AG04450 (cell line): ENCODE measurements around the gene CHAC2. TPM values are rescaled to one million over a fixed set of nuclear protein-coding genes. Genes with fewer than 3 reads are reported as not detected.

ENCODE experiments used
- CTCF ChIA-PET: fragments of 300-600, 350-600 bp; formaldehyde crosslinking; extraction: SDS; loops from one replicate; lab custom pipeline; 2022; ENCODE audit warnings: antibody characterized with exemption, inconsistent platforms; lab: Charles Lee
- POLR2A ChIA-PET: fragments of 350-600 bp; formaldehyde crosslinking; extraction: SDS; loops from one replicate; lab custom pipeline; 2021; ENCODE audit warnings: antibody characterized with exemption, inconsistent platforms; lab: Yijun Ruan, JAX
- DNase-seq: peaks from one replicate; pipeline ENCODE4 v3.0.0-alpha.2; 2011; ENCODE audit warnings: low read depth, low spot score
- H3K27ac ChIP-seq: one replicate; pipeline ENCODE4 v1.5.1; 2012; ENCODE audit warnings: low read depth, low read length, control low read depth
- H3K27me3 ChIP-seq: one replicate; pipeline ENCODE4 v1.6.0; 2012; ENCODE audit warnings: low read length; ENCODE audit not compliant: control insufficient read depth, insufficient read depth
- H3K4me3 ChIP-seq: 2 replicates; pipeline ENCODE4 v1.5.1; 2011; ENCODE audit warnings: mild to moderate bottlenecking, low read depth, low read length, control low read depth
- H3K9me3 ChIP-seq: 2 replicates; pipeline ENCODE4 v1.5.1; 2012; ENCODE audit warnings: low read length; ENCODE audit not compliant: control insufficient read depth, insufficient read depth
- polyA plus RNA-seq: library from polyadenylated mRNA; depleted of rRNA; stranded (reverse); fragments of >200 nt; gene quantifications from 2 replicates; pipeline ENCODE4 v1.2.3, GENCODE V29; 2011
- TF ChIP-seq, protein P1 (sequence below): IDR thresholded peaks from 2 replicates; pipeline ENCODE4 v1.5.1; 2011; ENCODE audit warnings: low read depth, low read length, control low read depth, inconsistent platforms

The CHAC2 gene
- polyA plus RNA-seq, 1 experiment = 3.6 TPM

DNA sequence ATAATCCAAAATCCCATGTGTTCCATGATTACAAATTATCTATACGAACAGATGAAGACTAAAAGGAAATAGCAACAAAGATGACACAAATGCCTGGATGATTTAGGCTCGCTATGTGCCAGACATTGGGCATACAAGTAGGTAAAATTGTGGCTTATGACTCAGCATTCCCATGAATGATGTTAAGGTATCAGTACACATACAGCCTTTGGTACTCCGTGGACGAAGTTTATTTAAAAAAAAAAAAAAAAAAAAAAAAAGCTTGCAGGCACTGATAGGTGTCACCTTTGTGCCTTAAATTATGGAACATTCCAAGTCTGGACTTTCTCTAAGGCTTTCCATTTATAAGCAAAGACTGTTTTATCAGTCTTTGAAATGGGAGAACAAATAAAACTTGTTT, 2.7 kb downstream of the CHAC2 start:
- POLR2A ChIA-PET = no interaction called here
- DNase-seq = no peak
- TF ChIP-seq, protein P1, sequence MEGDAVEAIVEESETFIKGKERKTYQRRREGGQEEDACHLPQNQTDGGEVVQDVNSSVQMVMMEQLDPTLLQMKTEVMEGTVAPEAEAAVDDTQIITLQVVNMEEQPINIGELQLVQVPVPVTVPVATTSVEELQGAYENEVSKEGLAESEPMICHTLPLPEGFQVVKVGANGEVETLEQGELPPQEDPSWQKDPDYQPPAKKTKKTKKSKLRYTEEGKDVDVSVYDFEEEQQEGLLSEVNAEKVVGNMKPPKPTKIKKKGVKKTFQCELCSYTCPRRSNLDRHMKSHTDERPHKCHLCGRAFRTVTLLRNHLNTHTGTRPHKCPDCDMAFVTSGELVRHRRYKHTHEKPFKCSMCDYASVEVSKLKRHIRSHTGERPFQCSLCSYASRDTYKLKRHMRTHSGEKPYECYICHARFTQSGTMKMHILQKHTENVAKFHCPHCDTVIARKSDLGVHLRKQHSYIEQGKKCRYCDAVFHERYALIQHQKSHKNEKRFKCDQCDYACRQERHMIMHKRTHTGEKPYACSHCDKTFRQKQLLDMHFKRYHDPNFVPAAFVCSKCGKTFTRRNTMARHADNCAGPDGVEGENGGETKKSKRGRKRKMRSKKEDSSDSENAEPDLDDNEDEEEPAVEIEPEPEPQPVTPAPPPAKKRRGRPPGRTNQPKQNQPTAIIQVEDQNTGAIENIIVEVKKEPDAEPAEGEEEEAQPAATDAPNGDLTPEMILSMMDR = no peak

DNA sequence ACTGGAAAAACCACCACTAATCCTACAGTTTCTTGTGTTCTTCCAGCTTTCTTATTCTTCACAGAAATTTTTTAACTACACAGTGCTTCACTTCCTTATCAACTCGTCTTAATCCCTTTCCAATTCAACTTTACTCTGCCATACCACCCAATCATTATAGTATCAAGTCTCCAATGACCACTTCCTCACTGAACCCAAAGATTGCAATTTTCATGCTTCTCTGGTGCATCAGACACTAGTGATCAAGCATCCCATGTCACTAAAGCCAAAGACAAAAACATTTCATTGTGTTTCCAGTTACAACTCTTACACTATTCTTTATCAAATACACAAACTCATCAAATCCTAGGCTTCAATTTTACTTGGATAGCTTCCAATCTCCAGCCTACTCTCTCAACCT, 9.5 kb downstream of the CHAC2 start:
- no peak for DNase-seq
- Histone ChIP-seq H3K4me3 (no peak overlapping the region), H3K27me3 (no peaks in the 10 kb centered on the region), H3K27ac (no peak overlapping the region), H3K9me3 (no peaks in the 10 kb centered on the region)
- ChIA-PET POLR2A (interaction anchor here (1.2 kb wide), 1 partner anchor 9 kb away, joined by 4 read pairs; the partner anchor contains the start of gene CHAC2), CTCF (no interaction called here)
- TF ChIP-seq, protein P1 = no peak

More for the DNA sequence above, 2.7 kb downstream of the CHAC2 start:
- CTCF ChIA-PET = no interaction called here
- Histone ChIP-seq H3K27ac (no peak overlapping the region), H3K9me3 (no peaks in the 10 kb centered on the region), H3K4me3 (no peak overlapping the region), H3K27me3 (no peaks in the 10 kb centered on the region)

DNA sequence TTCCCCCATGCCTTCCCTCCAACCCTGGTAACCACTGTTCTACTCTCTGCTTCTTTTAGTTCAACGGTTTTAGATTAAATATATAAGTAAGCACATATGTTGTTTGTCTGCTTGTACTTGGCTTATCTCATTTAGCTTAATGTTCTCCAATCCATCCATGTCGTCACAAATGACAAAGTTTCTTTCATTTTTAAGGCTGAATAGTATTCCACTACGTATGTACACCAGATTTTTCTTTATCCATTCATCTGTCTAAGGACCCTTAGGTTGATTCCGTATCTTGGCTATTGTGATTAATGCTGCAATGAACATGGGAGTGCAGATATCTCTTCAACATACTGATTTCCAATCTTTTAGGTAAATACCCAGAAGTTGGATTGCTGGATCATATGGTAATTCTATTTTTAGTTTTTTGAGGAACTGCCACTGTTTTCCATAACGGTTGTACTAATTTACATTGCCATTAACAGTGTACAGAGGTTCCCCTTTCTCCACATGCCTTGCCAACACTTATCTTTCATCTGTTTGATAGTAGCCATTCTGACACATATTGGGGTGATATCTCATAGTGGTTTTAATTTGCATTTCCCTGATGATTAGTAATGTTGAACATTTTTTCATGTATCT, 11.0 kb downstream of the CHAC2 start:
- Histone ChIP-seq H3K27me3 (no peaks in the 10 kb centered on the region), H3K27ac (no peak overlapping the region), H3K9me3 (no peaks in the 10 kb centered on the region), H3K4me3 (no peak overlapping the region)
- TF ChIP-seq, protein P1 = no peak
- ChIA-PET CTCF (no interaction called here), POLR2A (no interaction called here)
- DNase-seq = no peak

DNA sequence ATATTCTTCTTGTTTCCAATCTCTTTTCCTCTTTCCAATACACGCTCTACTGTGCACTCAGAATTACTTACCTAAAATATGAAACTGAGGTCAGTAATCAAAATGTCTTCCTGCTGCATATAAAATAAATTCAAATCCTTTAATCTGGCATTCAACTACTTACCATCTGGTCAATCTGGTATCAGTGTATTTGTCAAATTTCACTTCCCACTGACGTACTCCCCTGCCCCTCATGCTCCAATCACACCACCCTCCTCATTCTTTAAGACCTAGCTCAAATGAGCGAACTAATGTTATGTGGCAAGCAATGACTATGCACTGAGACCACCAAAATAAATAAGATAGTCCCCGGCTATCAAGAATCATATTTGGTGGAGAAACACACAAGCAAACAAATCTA, 12.5 kb downstream of the CHAC2 start:
- ChIA-PET CTCF (no interaction called here), POLR2A (no interaction called here)
- DNase-seq = no peak
- TF ChIP-seq, protein P1 = no peak
- Histone ChIP-seq H3K4me3 (no peak overlapping the region), H3K27me3 (no peaks in the 10 kb centered on the region), H3K27ac (no peak overlapping the region), H3K9me3 (no peaks in the 10 kb centered on the region)

DNA sequence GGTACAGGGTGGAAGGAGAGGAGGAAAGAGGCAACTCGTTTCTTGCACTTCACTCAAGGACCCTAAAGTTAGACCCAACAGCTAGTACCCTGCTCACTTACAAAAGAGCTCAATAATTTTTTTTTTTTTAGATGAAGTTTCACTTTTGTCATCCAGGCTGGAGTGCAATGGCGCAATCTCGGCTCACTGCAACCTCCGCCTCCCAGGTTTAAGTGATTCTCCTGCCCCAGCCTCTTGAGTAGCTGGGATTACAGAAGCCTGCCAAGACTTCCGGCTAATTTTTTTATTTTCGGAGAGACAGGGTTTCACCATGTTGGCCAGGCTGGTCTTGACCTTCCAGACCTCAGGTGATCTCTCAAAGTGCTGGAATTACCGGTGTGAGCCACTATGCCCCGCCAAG, 15.1 kb downstream of the CHAC2 start:
- H3K4me3 ChIP-seq = no peak overlapping the region
- H3K27me3 ChIP-seq = no peaks in the 10 kb centered on the region
- CTCF ChIA-PET = interaction anchor here (0.6 kb wide), 1 partner anchor 78 kb away, joined by 3 read pairs; no protein-coding TSS in a partner anchor
- no peak overlapping the region for H3K27ac ChIP-seq
- DNase-seq = no peak
- peaks cover 3% of the 10 kb centered on the region; the same call in 1 of the 2 replicates for H3K9me3 ChIP-seq
- TF ChIP-seq, protein P1 = no peak
- POLR2A ChIA-PET = no interaction called here
